Hematopoietic multipotent progenitor cell (in vitro differentiated cells): ENCODE data around the gene SEMA3A. TPM values are rescaled to one million over a fixed set of nuclear protein-coding genes. Genes with fewer than 3 reads are reported as not detected.
"Not testable (repeated sequence)": the region's sequence is repeated elsewhere in the genome, so short reads cannot be mapped to it uniquely, and the experiment has no call there.

Experiments used
- DNase-seq, 3 donors: peaks; one replicate each; pipeline ENCODE4 v3.0.0-alpha.2; 2011 to 2015; ENCODE audit warnings: low read depth in 2 of 3, low spot score in 2 of 3
- total RNA-seq: library from RNA; depleted of rRNA; stranded (reverse); fragments of >200 nt; gene quantifications from one replicate; pipeline ENCODE4 v1.2.3, GENCODE V29; 2012

SEMA3A gene
- total RNA-seq, 1 donor: under 0.01 TPM

DNA sequence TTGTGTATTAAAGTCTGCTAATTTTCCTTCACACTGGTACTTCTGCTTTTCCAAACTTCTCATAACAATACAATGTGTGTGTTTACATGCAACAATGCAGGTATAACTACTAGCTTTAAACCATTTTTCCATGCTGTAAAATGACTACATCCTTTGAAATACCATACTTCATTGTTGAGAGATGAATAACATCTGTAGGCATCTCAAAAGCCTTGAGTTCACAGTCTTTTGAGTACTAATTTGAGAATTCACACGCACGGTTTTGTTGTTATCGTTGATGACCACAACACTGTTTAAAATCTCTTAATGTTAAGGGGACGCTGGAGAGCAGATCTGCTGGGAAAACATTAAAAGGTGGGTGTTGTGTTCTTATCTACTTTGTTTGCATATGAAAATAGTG lies 37.4 kb downstream of the SEMA3A start:
- no peak for DNase-seq

DNA sequence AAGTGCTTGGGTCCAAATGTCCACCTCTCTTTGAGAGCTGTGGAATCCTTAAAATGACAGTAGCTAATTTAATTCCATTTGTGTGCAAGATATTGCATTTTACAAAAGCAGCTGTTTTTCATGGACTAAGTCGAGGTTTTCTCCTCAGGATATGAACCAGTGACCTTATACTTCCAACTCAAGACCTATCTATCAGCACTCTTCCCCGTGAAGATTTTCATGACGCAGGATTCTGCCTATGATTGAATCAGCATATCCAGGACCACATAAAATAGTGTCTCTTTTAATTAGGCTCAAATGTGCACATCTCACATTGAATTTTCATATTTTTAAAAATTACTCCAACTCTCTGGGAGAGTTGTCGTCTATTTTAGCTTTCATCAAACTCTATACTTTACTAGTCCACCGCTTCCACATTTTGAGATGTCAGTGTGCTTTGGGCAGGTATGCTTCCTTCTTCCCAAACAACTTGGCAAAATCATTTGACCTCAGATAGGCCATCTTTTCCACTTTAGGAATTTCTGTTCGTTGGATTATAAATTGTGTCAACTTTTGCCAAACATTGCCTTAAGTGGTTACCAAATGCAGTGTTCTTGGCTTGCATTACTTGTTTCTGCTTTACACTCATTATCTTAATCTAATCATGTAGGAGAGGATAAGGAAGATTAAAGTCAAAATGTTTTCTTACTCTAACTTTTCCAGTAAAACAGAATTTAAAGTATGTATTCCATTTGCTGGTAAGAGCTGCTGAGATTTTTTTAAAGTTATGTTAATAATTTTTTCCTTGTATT lies 39.4 kb downstream of the SEMA3A start:
- DNase-seq: no peak

DNA sequence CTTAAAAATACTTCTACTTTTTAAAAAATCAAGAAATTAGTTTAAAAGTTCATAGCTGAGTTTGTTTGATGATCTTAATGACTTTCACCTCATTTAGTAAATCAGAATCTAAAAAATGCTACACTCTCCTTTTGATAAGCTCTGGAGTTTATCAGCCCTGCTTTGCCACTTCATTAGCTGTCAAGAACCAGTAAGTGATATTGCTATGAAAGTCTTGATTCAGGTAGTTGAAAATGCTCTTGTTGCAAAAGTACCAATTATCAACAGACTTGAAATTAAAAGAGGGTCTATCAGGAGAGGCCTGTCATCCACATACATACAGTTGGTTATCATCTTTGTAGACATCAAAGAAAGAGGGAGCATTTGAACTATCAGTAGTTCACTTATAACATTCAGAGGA lies 41.6 kb downstream of the SEMA3A start:
- DNase-seq: no peak

DNA sequence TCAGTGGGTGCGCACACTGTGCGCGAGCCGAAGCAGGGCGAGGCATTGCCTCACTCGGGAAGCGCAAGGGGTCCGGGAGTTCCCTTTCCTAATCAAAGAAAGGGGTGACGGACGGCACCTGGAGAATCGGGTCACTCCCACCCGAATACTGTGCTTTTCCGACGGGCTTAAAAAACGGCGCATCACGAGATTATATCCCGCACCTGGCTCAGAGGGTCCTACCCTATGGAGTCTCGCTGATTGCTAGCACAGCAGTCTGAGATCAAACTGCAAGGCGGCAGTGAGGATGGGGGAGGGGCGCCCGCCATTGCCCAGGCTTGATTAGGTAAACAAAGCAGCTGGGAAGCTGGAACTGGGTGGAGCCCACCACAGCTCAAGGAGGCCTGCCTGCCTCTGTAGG lies 44.2 kb downstream of the SEMA3A start:
- DNase-seq: not testable (repeated sequence)

DNA sequence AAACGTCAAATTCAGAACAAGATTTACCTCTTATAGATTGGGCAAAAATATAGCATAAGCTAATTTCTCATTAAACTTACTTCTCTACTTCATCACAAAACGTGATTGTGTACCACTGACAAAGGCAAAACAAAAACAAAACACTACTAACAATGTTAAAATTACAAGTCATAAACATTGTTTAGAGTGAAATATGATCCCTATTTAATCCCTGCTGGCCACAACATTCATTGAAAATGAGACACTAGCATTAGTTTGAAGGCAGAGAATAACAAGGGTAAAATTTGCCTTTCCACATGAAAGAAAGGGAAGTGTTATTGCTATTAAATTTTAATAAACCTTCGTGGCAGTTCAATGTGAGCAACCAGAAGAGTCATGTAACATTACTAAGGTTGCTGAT lies 45.0 kb downstream of the SEMA3A start:
- DNase-seq: no peak

DNA sequence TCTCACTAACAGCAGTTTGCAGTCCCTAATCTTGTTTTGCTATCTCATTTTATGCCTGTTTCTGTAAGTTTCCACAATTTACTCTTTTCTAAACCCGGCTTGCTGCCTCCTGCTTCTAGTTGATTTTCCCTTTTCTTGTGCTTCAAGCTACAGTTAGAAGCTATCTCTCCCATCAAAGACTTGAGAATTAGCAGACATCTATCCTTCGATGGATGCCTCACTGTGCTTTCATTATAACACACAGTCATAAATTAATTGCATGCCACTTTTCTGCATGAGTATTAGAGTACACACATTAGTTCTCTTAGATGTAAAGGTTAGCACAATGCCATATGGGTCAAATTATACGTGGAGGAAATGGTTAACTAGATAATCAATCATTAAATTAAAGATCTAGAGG lies 48.7 kb downstream of the SEMA3A start:
- DNase-seq: no peak

DNA sequence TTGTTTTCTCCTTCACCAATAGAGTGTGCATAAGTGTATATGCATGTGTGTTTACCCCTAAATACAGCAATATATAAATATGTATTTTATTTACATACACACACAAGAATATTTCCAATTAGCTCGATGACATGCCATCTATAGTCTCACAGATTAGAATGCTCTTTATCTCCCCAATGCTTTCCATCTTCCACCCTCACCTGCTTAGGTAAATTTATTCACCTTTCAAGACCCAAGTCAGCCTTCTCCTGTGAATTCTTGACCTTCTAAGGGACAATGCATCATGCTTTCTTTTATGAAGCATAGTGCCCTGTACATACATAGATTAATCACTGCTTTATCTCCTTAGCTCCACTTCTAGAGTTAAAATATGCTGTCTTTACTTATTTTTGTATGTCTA lies 49.7 kb downstream of the SEMA3A start:
- DNase-seq: no peak

DNA sequence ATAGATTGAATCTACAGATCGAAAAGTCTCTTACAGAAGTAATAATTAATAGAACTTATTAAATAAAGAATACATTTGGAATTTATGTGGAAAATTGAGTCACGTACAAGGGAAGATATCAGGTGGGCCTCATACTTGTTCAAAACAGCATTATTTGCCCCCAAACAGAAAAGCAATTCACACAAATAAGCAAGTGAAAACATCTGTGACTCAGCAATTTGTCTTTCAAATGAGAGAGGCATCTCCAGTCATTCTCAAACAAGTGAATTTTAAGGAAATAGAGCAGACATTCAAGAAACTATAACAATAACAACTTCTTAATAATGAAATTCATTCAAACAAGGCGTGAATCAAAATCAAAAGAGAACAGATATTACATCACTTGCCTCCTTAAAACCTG lies 50.1 kb downstream of the SEMA3A start:
- DNase-seq: peak in 1 of 3 donors; percentile 9

DNA sequence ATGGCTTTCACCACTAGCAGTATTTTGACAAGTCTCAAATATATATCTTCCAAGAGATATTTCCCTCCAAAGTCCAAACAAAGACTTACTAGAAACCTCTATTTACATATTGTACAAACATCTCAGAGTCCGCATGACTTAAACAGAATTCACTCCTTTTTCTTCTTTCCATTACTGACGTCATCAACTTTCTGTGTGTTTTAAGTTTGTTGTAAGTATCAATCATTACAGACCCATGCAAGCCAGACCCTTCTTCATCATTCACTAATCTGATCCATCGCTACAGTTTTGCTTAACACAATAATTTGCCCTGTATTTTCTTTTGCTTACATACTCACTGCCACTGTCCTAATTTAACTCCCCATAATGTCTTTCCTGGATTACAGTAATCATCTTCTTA lies 51.9 kb downstream of the SEMA3A start:
- DNase-seq: no peak

DNA sequence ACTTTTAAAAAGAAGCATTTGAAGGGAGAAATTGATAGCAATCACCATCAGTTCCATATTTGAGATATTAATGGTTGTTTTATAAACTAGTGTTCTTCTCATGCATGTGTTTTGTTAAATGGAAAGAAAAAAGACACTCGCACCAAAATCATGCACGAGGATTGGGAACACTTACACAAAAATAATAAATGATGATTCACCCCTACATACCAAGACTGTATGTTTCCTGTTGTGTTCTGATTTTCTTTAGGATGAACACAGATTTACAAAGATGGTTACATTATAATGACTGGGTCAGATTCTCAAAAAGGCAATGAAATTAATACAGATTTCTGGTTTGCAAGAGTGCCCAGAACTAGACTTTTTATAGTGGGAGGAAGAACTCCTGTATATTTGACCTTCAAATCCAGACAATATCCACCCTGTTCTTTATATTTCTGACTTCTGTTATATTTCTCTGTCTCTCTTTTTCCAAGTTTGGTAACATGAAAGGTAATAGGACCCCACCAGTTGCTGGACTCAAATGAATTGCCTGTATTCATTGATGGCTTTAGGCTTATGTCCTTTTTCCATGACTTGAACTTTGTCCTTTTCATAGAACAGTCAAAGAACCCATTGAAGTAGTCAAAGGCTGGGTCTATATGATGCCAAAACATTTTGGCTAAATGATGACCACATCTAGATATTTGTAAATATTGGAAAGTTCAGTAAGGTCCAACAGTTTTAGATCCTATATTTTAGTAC lies 54.4 kb downstream of the SEMA3A start:
- no peak for DNase-seq

DNA sequence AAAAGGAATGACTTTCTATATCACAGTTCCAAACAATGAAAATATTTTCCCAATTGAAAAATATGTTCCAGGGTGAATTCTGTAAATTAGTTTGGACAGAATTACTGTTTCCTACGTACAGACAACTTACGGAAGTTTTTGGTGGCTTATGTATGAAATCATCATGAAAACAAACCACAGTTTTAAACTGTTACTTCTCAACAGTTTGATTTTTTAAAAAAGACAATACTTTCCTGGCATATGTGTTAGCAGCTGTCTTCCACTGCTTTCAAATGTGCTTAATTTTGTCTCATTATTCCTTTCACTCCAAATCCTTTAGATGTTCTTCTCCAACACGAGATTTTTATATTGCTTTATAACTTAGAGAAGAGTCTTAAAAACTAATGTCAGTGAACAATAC lies 56.2 kb downstream of the SEMA3A start:
- DNase-seq: no peak

DNA sequence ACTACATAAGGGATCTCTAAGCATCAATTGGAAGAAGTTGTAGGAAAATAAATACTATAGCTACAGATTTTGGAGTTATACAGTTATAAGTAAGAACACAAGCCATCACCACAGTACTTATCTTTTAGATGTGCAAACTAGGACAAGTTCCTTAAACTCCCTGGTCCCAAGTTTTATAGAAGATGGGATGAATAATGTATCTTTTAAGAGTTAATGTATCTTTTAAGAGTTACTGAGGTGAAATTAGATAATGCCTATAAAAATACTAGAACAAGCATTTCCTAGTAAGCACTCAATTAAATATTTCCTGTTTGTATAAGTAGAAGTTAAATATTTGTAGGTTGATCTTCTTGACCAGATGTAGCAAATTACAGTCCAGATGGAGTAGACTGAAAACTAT lies 56.8 kb downstream of the SEMA3A start:
- DNase-seq: no peak

DNA sequence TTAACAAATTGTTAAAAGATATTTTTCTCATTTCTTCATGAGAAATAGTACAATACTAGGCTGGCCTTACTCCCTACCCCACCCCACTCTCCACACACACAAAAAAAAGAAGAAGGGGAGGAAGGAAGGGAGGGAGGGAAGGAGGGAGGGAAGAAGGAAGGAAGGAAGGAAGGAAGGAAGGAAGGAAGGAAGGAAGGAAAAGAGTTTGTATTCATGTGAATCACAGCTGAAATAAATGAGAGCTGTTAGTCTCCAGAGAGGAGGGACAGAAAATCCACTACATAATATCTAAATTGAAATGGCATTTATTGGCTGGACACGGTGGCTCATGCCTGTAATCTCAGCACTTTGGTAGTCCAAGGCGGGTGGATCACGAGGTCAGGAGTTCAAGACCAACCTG lies 57.8 kb downstream of the SEMA3A start:
- no peak for DNase-seq

DNA sequence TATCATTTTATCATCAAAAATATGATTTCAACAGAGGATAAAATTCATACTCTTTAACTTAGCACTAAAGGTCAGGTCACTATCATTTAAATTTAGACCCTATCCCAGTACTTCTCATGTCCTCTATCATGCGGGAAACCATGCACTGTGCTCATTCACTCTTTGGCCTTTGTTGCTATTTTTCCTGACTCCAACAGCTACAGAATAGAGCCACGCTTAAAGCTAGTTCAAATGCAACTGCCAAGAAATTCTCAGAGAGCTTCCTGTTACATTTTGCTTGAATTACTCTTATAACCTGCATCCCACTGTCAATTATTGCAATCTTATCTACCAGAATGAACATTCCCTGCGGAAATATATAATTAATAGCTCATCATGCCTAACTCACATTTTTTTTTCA lies 58.3 kb downstream of the SEMA3A start:
- DNase-seq: no peak

DNA sequence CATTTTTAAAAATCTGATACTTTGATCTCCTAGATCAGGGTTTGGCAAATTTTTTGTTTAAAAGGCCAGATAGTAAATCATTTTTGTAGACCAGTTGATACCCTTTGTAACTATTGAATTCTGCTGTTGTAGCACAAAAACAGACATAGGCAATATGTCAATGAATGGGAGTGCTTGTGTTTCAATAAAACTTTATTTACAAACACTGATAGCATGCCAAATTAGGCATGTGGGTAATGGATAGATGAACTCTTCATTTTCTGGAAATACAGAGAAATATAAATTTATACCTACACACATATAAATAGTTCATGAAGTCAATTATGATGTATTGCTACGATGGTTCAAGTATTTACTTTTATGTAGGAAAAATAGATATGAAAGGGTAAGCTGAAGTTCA lies 60.4 kb downstream of the SEMA3A start:
- no peak for DNase-seq

DNA sequence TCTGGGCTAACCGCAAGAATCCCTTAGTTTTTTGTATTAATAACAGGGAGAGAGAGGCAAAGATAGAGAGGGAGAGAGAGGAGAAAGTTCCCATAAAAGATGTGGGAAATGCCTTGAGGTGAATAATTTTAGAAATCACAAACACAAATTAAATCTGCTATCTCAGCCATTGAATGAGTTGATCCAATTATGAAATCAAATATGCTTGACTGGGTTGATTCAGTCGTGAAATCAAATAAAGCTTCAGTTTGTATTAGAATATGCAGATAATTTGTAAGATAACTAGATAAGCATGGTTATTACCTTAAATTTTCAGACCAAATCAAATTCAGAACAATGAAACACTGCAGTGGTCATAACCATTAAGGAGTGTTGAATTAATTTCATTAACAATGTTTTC lies 68.9 kb downstream of the SEMA3A start:
- DNase-seq: no peak

DNA sequence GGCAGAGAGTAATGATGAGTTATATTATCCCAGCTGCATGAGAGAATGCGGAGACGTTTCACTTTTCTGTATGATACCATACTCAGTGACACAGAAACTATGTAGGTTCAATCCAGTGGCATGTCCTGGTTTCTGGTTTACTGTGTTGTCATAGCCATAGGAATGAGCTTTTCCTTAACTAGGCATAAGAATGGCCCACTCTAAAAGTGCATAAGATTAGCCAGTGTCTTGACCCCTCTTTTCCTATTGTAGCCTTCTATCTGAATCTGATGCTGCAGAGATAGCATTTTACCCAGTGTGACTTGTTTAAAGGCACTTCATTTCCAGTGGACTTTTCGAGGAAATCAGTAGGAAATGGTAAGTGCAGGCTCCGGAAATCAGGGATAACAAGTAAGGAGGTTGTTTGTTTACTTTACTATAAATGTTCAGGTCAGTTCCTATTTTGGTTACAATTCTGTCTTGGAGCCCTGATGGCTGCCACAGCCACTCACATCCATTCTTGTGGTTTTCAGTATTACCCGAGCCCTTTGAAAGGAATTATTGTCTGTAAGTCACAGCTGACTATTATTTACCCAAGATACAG lies 70.5 kb downstream of the SEMA3A start:
- DNase-seq: peak in 1 of 3 donors; percentile 2

DNA sequence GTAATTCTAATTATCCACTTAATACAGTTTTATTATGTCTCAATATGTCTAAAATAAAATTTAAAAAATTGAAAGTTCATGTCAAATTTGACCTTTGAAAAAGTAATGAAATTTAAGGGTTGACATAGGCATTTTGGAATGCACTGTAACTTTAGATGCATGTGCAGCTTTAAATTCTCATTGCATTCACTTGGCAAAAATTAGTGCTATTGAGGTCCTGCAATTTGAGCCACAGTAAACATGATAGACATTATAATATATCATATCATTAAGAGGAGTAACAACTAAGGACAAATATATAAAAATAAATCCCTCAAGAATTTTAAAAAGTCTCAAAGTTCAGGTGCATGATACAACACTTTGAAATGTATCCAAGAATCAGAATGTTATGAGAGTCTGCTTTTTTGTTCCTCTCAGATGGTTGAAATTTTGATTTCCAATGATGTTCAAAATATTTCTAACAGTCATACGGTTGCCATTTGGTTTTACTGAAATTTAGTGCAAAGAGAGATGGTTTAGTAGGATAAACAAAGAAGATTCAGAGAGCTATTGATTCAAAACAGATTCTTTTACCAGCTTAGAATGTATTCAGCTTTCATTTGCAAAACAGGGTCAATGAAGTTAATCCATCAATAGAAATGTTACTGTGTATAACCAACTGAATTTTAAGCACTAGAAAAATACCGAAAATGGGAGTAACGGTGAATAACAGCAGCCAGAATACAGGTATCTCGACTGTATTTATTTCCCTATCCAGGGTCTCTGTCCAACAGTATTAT lies 71.8 kb downstream of the SEMA3A start:
- DNase-seq: no peak

DNA sequence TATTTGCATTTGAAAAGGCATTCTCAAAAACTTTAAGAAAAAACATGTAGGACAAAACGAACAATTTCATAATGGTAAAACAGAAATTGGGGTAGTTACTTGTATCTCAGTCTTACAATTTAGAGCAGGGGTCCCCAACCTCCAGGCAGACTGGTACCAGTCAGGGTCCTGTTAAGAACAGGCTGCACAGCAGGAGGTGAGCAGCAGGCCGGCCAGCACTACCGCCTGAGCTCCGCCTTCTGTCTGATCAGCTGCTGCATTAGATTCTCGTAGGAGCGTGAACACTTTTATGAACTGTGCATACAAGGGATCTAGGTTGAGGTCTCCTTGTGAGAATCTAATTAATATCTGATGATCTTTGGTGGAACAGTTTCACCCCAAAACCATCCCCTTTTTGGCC lies 77.3 kb downstream of the SEMA3A start:
- no peak for DNase-seq

DNA sequence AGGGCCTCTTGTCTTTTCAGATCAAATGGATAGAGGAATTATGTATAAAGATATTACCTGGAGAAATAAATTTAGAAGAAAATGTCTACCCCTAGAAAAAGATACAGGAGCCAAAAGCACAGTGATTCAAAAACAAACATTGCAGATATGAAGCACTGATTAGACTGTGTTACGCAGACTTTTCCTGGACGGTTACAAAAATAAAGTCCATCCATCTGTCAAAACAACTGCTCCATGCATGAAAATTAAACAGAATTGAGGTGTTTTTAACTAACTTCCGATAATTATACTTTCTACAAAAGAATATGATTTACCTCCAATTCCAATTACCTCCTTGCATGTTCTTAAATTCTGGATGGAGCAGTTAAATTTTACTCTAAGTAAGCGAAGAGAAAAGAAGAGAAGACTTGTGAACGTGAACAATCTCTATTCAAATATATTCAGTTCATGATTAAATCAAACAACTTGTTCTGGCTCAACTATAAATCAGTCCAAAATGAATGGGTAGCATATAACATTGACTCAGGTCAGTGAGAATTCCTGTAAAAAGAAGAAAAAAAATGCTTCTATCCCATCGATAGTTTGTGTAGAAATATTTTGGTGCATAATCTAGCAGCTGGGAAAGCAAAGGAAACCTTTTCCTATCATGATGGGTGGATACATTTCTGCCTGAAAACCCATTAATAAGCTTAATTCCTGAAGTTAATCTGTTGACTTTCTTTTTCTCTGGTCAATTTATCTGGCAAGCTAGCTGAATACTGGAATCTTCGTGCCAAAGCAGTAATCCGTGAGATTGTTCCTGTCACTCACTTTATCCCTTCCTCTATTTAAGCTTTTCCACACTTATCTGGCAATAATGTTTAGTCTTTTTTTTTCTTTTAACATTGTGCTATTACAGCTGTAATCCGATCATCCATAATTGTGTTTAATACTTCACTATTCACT lies 80.4 kb downstream of the SEMA3A start:
- no peak for DNase-seq
